Retinal pigment epithelial cell (primary cell): ENCODE data around the gene STK38L.

Source experiments
- DNase-seq: peaks from one replicate; pipeline ENCODE4 v3.0.0-alpha.2; 2010; ENCODE audit warnings: low read depth
- H3K4me3 ChIP-seq: 2 replicates; pipeline ENCODE4 v1.5.1; 2011; ENCODE audit warnings: mild to moderate bottlenecking, low read length, control low read depth, moderate library complexity
- TF ChIP-seq, protein P1 (sequence below): conservative IDR thresholded peaks from 2 replicates; pipeline ENCODE4 v1.5.1; 2011; ENCODE audit warnings: low read depth, low read length, control low read depth, inconsistent platforms

Gene STK38L

DNA sequence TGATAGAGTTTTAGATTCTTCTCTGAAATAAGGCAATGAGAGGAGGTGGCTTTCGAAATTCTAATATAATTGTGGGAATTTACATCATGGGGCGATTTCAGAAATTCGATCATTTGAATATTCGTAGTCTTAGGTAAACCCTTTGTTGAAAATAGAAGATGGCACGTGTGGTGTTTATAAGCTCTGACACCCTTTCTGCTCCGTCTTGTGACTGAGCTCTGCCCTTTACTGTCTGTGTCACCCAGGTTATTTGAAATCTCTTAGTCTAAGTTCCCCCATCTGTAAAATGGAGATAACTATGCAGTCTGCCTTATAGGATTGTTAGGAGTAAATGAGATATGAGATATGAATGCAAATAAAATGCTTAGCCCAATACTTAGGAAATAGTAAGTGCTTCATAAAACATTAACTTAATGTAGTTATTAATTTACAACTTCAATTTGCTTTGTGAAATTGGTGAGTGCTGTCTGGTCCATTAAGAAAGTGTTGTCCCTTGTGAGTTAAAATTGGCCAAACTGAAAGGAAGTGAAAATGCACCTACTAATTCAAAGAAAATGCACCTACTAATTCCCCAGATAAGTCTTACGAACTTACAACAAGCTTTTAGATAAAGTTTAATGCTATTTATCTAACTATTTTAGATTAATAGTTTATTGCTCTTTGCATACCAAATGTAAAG lies 90.1 kb downstream of the STK38L start:
- TF ChIP-seq, protein P1, sequence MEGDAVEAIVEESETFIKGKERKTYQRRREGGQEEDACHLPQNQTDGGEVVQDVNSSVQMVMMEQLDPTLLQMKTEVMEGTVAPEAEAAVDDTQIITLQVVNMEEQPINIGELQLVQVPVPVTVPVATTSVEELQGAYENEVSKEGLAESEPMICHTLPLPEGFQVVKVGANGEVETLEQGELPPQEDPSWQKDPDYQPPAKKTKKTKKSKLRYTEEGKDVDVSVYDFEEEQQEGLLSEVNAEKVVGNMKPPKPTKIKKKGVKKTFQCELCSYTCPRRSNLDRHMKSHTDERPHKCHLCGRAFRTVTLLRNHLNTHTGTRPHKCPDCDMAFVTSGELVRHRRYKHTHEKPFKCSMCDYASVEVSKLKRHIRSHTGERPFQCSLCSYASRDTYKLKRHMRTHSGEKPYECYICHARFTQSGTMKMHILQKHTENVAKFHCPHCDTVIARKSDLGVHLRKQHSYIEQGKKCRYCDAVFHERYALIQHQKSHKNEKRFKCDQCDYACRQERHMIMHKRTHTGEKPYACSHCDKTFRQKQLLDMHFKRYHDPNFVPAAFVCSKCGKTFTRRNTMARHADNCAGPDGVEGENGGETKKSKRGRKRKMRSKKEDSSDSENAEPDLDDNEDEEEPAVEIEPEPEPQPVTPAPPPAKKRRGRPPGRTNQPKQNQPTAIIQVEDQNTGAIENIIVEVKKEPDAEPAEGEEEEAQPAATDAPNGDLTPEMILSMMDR: no peak
- DNase-seq: no peak

DNA sequence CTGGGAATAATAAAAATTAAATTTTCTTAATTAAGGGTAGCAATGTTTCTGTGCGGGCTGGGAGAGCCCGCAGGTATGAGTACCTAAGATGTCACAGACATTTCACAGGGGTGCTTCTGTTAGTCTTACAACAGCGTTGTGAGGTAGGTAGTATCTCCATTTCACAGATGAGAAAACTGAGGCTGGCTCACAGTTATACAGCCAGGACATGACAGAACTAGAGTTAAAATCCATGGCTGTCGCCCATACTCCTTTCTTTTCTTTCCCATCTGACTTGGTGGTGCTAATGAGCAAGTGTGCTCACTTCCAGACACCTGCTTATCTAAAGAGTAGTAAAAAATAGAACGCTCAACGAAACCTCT lies 90.6 kb downstream of the STK38L start:
- no peak for DNase-seq
- TF ChIP-seq, protein P1: no peak
- H3K4me3 ChIP-seq: no peak overlapping the region

More for the DNA sequence above, 90.1 kb downstream of the STK38L start:
- H3K4me3 ChIP-seq: no peak overlapping the region

DNA sequence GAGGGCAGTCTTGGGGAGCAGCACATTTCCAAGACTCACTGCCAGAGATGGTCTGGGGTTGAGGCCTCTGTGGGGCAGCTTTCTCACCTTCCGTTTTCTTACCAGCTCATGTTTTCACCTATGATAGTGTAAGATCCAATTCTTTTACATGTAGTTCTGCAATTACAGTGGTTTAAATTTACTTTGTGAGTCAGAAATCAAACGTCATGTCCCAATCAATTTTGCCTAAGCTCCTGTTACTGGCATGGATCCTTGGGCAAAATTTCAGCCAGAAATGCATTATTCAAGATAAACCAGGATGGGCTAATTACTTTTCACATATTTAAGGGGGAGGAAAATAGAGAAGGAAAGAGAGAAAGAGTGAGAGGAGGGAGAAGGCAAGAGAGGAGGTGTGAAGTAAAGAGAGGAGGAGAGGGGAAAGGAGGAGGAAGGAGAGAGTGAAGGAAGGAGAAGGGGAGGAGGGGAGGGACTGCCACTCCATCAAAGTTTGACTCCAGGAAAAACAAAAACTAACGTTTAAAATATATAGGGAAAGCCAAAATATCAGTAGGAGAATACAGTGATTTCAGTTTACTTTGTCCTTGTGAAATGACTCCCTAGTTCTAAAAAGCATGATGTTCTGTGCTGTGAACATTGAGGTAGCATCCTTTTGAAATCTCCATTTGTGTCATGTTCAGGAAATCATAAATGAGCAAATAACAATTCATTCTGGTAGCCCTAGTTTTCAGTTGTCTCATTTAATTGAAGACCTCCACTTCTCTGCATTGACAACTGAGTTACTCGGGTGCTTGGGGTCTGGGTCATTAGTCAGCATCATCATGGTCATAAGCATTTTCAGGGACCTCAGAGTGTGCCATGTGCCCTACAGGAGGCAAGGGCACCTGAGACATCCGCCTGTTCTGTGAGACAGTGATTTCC lies 91.5 kb downstream of the STK38L start:
- TF ChIP-seq, protein P1: no peak

DNA sequence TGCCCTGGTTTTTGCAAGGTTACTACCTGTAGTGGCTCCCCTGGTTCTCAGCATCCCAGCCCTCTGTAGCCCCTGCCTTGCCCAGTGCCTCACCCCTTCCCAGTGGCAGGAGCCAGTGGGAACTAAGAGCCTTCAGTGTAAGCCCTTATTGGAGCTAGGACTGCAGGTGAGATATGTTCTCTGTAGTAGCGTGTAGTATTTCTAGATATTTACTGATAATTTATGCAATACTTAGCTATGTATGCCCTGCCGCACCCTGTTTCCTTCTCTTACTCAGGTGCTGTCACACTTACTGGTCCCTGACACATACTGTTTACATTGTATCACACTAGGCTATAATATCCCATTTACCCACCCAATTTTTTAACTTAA lies 92.2 kb downstream of the STK38L start:
- TF ChIP-seq, protein P1: no peak
- no peak overlapping the region for H3K4me3 ChIP-seq
- DNase-seq: no peak

More for the DNA sequence above, 91.5 kb downstream of the STK38L start:
- no peak overlapping the region for H3K4me3 ChIP-seq
- no peak for DNase-seq

DNA sequence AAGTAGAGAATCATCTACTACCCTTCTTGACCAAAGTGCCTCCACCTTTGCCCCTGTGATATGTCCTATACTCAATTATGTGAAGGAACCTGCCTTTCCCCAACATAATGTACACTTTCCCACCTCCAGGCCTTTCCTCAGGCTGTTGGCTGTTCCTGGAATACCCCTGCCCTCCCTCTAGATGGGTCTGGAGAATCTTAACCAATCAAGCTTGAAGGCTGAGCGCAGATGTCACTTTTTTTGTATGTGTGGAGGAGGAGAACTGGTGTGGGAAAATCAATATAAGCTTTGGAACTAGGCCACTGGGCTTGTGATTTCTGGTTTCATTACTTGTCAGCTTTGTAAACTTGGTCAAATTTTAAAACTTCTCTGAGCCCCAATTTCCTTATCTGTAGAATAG lies 93.3 kb downstream of the STK38L start:
- no peak for DNase-seq
- TF ChIP-seq, protein P1: no peak
- H3K4me3 ChIP-seq: no peak overlapping the region

DNA sequence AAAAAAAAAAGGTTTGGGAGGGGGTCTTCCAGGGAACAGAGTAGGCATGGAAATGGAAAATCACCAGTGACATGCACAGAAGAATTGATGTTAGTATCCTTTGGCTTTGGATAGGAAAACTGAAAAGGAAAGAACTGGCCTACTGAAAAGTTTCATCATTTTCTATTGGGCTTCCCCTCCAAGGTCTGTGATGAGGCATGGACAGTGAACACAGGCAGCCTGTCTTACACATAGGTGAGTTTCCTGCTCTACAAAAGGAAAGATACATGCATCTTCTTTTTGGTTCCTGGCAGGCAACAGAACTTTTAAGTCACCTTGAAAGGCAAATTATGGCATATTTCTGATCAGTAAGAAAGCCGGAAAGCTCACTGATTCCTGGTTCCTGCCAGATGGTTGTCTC lies 94.4 kb downstream of the STK38L start:
- TF ChIP-seq, protein P1: no peak
- no peak for DNase-seq
- H3K4me3 ChIP-seq: no peak overlapping the region
